ENCODE measurements around the gene CFTR.

Gene CFTR

GRCh38 chr7:117590191-117590590 is 110.4 kb downstream of the CFTR start:
- DNase-seq (ENCODE audit: low read depth): no peak

- DNase-seq (ENCODE audit: low read depth): no peak
Observed at GRCh38 chr7:117592011-117592635, 112.3 kb downstream of the CFTR start.

GRCh38 chr7:117596134-117596533 is 116.3 kb downstream of the CFTR start:
- no peak for DNase-seq (ENCODE audit: low read depth)

GRCh38 chr7:117597755-117598154 is 117.9 kb downstream of the CFTR start:
- DNase-seq (ENCODE audit: low read depth): no peak

GRCh38 chr7:117600911-117601310 is 121.1 kb downstream of the CFTR start:
- DNase-seq (ENCODE audit: low read depth): no peak

- no peak for DNase-seq (ENCODE audit: low read depth)
Observed at GRCh38 chr7:117603627-117604026, 123.8 kb downstream of the CFTR start.

GRCh38 chr7:117605712-117606111 is 125.9 kb downstream of the CFTR start:
- DNase-seq (ENCODE audit: low read depth): no peak

- DNase-seq (ENCODE audit: low read depth): no peak
Observed at GRCh38 chr7:117606132-117606531, 126.3 kb downstream of the CFTR start.

GRCh38 chr7:117610396-117610795 is 130.6 kb downstream of the CFTR start:
- DNase-seq (ENCODE audit: low read depth): no peak

GRCh38 chr7:117612637-117613036 is 132.8 kb downstream of the CFTR start:
- no peak for DNase-seq (ENCODE audit: low read depth)

GRCh38 chr7:117616694-117617093 is 136.9 kb downstream of the CFTR start:
- no peak for DNase-seq (ENCODE audit: low read depth)

- DNase-seq (ENCODE audit: low read depth): no peak
Observed at GRCh38 chr7:117619681-117620080, 139.9 kb downstream of the CFTR start.

GRCh38 chr7:117621075-117621618 is 141.3 kb downstream of the CFTR start:
- DNase-seq (ENCODE audit: low read depth): no peak

GRCh38 chr7:117623606-117624005 is 143.8 kb downstream of the CFTR start:
- DNase-seq (ENCODE audit: low read depth): no peak

- no peak for DNase-seq (ENCODE audit: low read depth)
Observed at GRCh38 chr7:117630501-117630900, 150.7 kb downstream of the CFTR start.

- no peak for DNase-seq (ENCODE audit: low read depth)
Observed at GRCh38 chr7:117630907-117631564, 151.2 kb downstream of the CFTR start.

- no peak for DNase-seq (ENCODE audit: low read depth)
Observed at GRCh38 chr7:117631652-117632051, 151.8 kb downstream of the CFTR start.

- no peak for DNase-seq (ENCODE audit: low read depth)
Observed at GRCh38 chr7:117637937-117638336, 158.1 kb downstream of the CFTR start.

GRCh38 chr7:117639966-117640365 is 160.1 kb downstream of the CFTR start:
- DNase-seq (ENCODE audit: low read depth): no peak

- no peak for DNase-seq (ENCODE audit: low read depth)
Observed at GRCh38 chr7:117640465-117640864, 160.6 kb downstream of the CFTR start.

- DNase-seq (ENCODE audit: low read depth): no peak
Observed at GRCh38 chr7:117645481-117646165, 165.8 kb downstream of the CFTR start.

- DNase-seq (ENCODE audit: low read depth): no peak
Observed at GRCh38 chr7:117648203-117648866, 168.5 kb downstream of the CFTR start.
